Fibroblast of lung (primary cell): Measurements from ENCODE around the gene GABRG3. TPM values are rescaled to one million over a fixed set of nuclear protein-coding genes. Genes with fewer than 3 reads are reported as not detected.

Source experiments
- DNase-seq, 2 donors: peaks; one replicate each; pipeline versions ENCODE4 v3.0.0 to v3.0.0-alpha.2; 2010; ENCODE audit warnings: low read depth in 2 of 2
- H2AFZ ChIP-seq: 2 replicates; pipeline ENCODE4 v1.5.1; 2012; ENCODE audit warnings: low read length, control low read depth, inconsistent platforms
- H3K27ac ChIP-seq: 2 replicates; pipeline ENCODE4 v1.5.1; 2011; ENCODE audit warnings: low read length, control low read depth; ENCODE audit not compliant: insufficient read depth
- H3K27me3 ChIP-seq: 2 replicates; pipeline ENCODE4 v1.5.1; 2011; ENCODE audit warnings: mild to moderate bottlenecking, low read length; ENCODE audit not compliant: control insufficient read depth, insufficient read depth
- H3K36me3 ChIP-seq: 2 replicates; pipeline ENCODE4 v1.5.1; 2011; ENCODE audit warnings: low read length; ENCODE audit not compliant: control insufficient read depth, insufficient read depth
- H3K4me1 ChIP-seq: 2 replicates; pipeline ENCODE4 v1.5.1; 2011; ENCODE audit warnings: low read length; ENCODE audit not compliant: control insufficient read depth, insufficient read depth; ENCODE audit errors: extremely low read depth
- H3K4me2 ChIP-seq: 2 replicates; pipeline ENCODE4 v1.5.1; 2011; ENCODE audit warnings: low read length, control low read depth; ENCODE audit not compliant: insufficient read depth; ENCODE audit errors: extremely low read depth
- H3K4me3 ChIP-seq, 4 experiments: fragments of 200-600 bp in 1 of 4; sonication (generic) in 1 of 4; replicated peaks in 1 of 4; 2 replicates each; pipeline ENCODE4 v1.5.1; 2011 to 2016; ENCODE audit warnings: low read length in 4 of 4, low read depth in 3 of 4, mild to moderate bottlenecking in 3 of 4, control low read depth in 2 of 4, inconsistent platforms in 1 of 4, mixed read lengths in 1 of 4; ENCODE audit not compliant: insufficient read depth in 1 of 4; ENCODE audit errors: control extremely low read depth in 1 of 4
- H3K79me2 ChIP-seq: 2 replicates; pipeline ENCODE4 v1.5.1; 2012; ENCODE audit warnings: mild to moderate bottlenecking, low read length, inconsistent platforms; ENCODE audit not compliant: control insufficient read depth, insufficient read depth
- H3K9ac ChIP-seq: 2 replicates; pipeline ENCODE4 v1.5.1; 2011; ENCODE audit warnings: mild to moderate bottlenecking, low read length, control low read depth; ENCODE audit not compliant: insufficient read depth
- H3K9me3 ChIP-seq: 2 replicates; pipeline ENCODE4 v1.5.1; 2012; ENCODE audit warnings: low read depth, low read length; ENCODE audit not compliant: control insufficient read depth, insufficient read depth
- H4K20me1 ChIP-seq: 2 replicates; pipeline ENCODE4 v1.5.1; 2011; ENCODE audit warnings: low read length; ENCODE audit not compliant: control insufficient read depth, insufficient read depth; ENCODE audit errors: extremely low read depth
- CTCF ChIP-seq, 2 donors: IDR thresholded peaks in 1 of 2; conservative IDR thresholded peaks in 1 of 2; 1 replicate in 1 of 2; 2 replicates in 1 of 2; pipeline ENCODE4 v1.5.1; 2011 to 2012; ENCODE audit warnings: low read length in 2 of 2, control low read depth in 1 of 2, inconsistent platforms in 1 of 2, low read depth in 1 of 2, mild to moderate bottlenecking in 1 of 2
- EZH2 ChIP-seq: IDR thresholded peaks from 2 replicates; pipeline ENCODE4 v1.5.1; 2012; ENCODE audit warnings: low read length, control low read depth, mild to moderate bottlenecking; ENCODE audit errors: missing control alignments
- polyA plus RNA-seq, 2 donors: library from polyadenylated mRNA; depleted of rRNA in 1 of 2; stranded (reverse) in 1 of 2; unstranded in 1 of 2; fragments of >200 nt; gene quantifications; 2 replicates each; pipeline ENCODE4 v1.2.1, GENCODE V29; 2011 to 2012; ENCODE audit warnings: missing spikeins in 1 of 2
- total RNA-seq: library from RNA; depleted of rRNA; stranded (reverse); fragments of >200 nt; gene quantifications from 2 replicates; pipeline ENCODE4 v1.2.1, GENCODE V29; 2014

GABRG3 gene
- total and polyA plus RNA-seq, 2 donors (not counting 1 experiment from before 2014, with no cell fraction given) = not detected

DNA sequence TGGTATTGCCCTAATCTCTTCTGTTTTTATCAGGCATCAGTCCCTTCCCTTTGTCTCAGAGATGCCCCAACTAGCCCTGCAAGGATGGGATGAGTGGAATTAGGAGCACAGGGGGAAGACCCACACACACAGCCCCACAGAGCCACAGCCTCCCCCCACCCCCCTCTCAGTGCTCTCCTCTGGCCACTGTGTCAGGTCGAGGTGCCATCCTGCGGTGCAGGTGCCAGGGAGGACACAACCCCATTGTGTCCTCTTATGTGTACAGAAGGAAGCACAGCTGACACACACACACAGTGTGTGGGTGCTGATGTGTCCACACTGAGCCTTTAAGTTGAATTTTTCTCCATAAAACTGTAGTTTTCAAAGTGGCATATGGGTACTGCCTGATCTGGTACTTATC lies 593.7 kb downstream of the GABRG3 start:
- DNase-seq = no peak
- Histone ChIP-seq H3K79me2 (no peaks in the 10 kb centered on the region), H3K9ac (no peak overlapping the region), H2AFZ (no peak overlapping the region), H3K27ac (no peak overlapping the region), H3K4me2 (no peak overlapping the region), H3K27me3 (no peaks in the 10 kb centered on the region), H3K4me3 (no peak overlapping the region), H3K4me1 (no peaks in the 10 kb centered on the region), H4K20me1 (no peaks in the 10 kb centered on the region), H3K9me3 (no peaks in the 10 kb centered on the region), H3K36me3 (no peaks in the 10 kb centered on the region)
- TF ChIP-seq EZH2 (no peak), CTCF (conservative IDR thresholded peaks at IDR 0.05 in 1 of 2, IDR thresholded peaks at IDR 0.05 in 1 of 2; ENCODE audit: low read depth in 1 of 2, low read length in 2 of 2) (no peak)

- no peaks in the 10 kb centered on the region for H4K20me1 ChIP-seq
- no peak overlapping the region for H3K4me2 ChIP-seq
- H3K27ac ChIP-seq = no peak overlapping the region
- H3K4me1 ChIP-seq = no peaks in the 10 kb centered on the region
- H3K4me3 ChIP-seq = no peak overlapping the region
- no peaks in the 10 kb centered on the region for H3K9me3 ChIP-seq
- no peak overlapping the region for H2AFZ ChIP-seq
- no peaks in the 10 kb centered on the region for H3K27me3 ChIP-seq
- no peak for TF ChIP-seq CTCF (conservative IDR thresholded peaks at IDR 0.05 in 1 of 2, IDR thresholded peaks at IDR 0.05 in 1 of 2; ENCODE audit: low read depth in 1 of 2, low read length in 2 of 2)
- no peak for TF ChIP-seq EZH2
- no peak overlapping the region for H3K9ac ChIP-seq
- H3K79me2 ChIP-seq = no peaks in the 10 kb centered on the region
- no peak for DNase-seq
- H3K36me3 ChIP-seq = no peaks in the 10 kb centered on the region
Measured at GRCh38 chr15:27570746-27571145, 599.8 kb downstream of the GABRG3 start.

GRCh38 chr15:27573805-27574485 lies 603.0 kb downstream of the GABRG3 start:
- TF ChIP-seq EZH2 (no peak), CTCF (conservative IDR thresholded peaks at IDR 0.05 in 1 of 2, IDR thresholded peaks at IDR 0.05 in 1 of 2; ENCODE audit: low read depth in 1 of 2, low read length in 2 of 2) (no peak)
- Histone ChIP-seq H4K20me1 (no peaks in the 10 kb centered on the region), H2AFZ (no peak overlapping the region), H3K79me2 (no peaks in the 10 kb centered on the region), H3K4me1 (no peaks in the 10 kb centered on the region), H3K9ac (no peak overlapping the region), H3K36me3 (no peaks in the 10 kb centered on the region), H3K4me3 (no peak overlapping the region), H3K4me2 (no peak overlapping the region), H3K27ac (no peak overlapping the region), H3K9me3 (no peaks in the 10 kb centered on the region), H3K27me3 (no peaks in the 10 kb centered on the region)
- no peak for DNase-seq
